ENCODE data around the gene VPS26C. TPM values are rescaled to one million over a fixed set of nuclear protein-coding genes. Genes with fewer than 3 reads are reported as not detected.

Gene VPS26C
- total RNA-seq, 1 experiment from 2014 or later, result 46.2 TPM

- CTCF ChIA-PET, result no interaction called here
- Histone ChIP-seq H3K4me1 (replicated peaks; ENCODE audit: insufficient read depth) (no peaks in the 10 kb centered on the region), H4K20me1 (ENCODE audit: insufficient read depth) (no peaks in the 10 kb centered on the region), H3F3A (ENCODE audit: insufficient read depth, low read depth) (no peaks in the 10 kb centered on the region), H3K4me2 (no peak overlapping the region), H3K79me2 (ENCODE audit: low read depth) (no peaks in the 10 kb centered on the region), H3K27me3 (ENCODE audit: insufficient read depth, low read depth) (no peaks in the 10 kb centered on the region), H3K27ac (no peak overlapping the region), H2AFZ (no peak overlapping the region), H3K36me3 (ENCODE audit: low read depth) (no peaks in the 10 kb centered on the region), H3K4me3 (no peak overlapping the region), H3K9me2 (ENCODE audit: insufficient read depth) (no peaks in the 10 kb centered on the region), H3K9me3 (ENCODE audit: insufficient read depth, low read depth) (no peaks in the 10 kb centered on the region)
- no peak for DNase-seq
- intact Hi-C loops (cut with micrococcal nuclease; ENCODE audit: unreplicated experiment), result no loop called here
- POLR2A ChIA-PET (ENCODE audit: unreplicated experiment), result no interaction called here
- TF ChIP-seq EZH2 (IDR thresholded peaks at IDR 0.05; ENCODE audit: low read depth) (no peak), CTCF (conservative IDR thresholded peaks at IDR 0.05) (no peak)
- no TSS peak for BruUV-seq (replicated peaks)
Measured at GRCh38 chr21:37237764-37238163, 29.4 kb downstream of the VPS26C start.

GRCh38 chr21:37237346-37237745, 29.8 kb downstream of the VPS26C start:
- H3K79me2 ChIP-seq (ENCODE audit: low read depth), result no peaks in the 10 kb centered on the region
- TF ChIP-seq CTCF (conservative IDR thresholded peaks at IDR 0.05) (no peak), EZH2 (IDR thresholded peaks at IDR 0.05; ENCODE audit: low read depth) (no peak)
- H3K36me3 ChIP-seq (ENCODE audit: low read depth), result no peaks in the 10 kb centered on the region
- no peaks in the 10 kb centered on the region for H3K9me2 ChIP-seq (ENCODE audit: insufficient read depth)
- ChIA-PET CTCF (no interaction called here), POLR2A (ENCODE audit: unreplicated experiment) (no interaction called here)
- H3K27ac ChIP-seq, result no peak overlapping the region
- no peak overlapping the region for H3K4me3 ChIP-seq
- no TSS peak for BruUV-seq (replicated peaks)
- H3F3A ChIP-seq (ENCODE audit: insufficient read depth, low read depth), result no peaks in the 10 kb centered on the region
- H3K4me2 ChIP-seq, result no peak overlapping the region
- H3K4me1 ChIP-seq (replicated peaks; ENCODE audit: insufficient read depth), result no peaks in the 10 kb centered on the region
- DNase-seq, result no peak
- intact Hi-C loops (cut with micrococcal nuclease; ENCODE audit: unreplicated experiment), result no loop called here
- H2AFZ ChIP-seq, result no peak overlapping the region
- no peaks in the 10 kb centered on the region for H3K27me3 ChIP-seq (ENCODE audit: insufficient read depth, low read depth)
- no peaks in the 10 kb centered on the region for H3K9me3 ChIP-seq (ENCODE audit: insufficient read depth, low read depth)
- no peaks in the 10 kb centered on the region for H4K20me1 ChIP-seq (ENCODE audit: insufficient read depth)

- Histone ChIP-seq H3K4me2 (no peak overlapping the region), H3K4me1 (replicated peaks; ENCODE audit: insufficient read depth) (no peaks in the 10 kb centered on the region), H3K27ac (no peak overlapping the region), H3K79me2 (ENCODE audit: low read depth) (no peaks in the 10 kb centered on the region), H3K9me2 (ENCODE audit: insufficient read depth) (no peaks in the 10 kb centered on the region), H2AFZ (no peak overlapping the region), H3F3A (ENCODE audit: insufficient read depth, low read depth) (no peaks in the 10 kb centered on the region), H3K9me3 (ENCODE audit: insufficient read depth, low read depth) (no peaks in the 10 kb centered on the region), H3K4me3 (no peak overlapping the region), H3K36me3 (ENCODE audit: low read depth) (no peaks in the 10 kb centered on the region), H4K20me1 (ENCODE audit: insufficient read depth) (no peaks in the 10 kb centered on the region), H3K27me3 (ENCODE audit: insufficient read depth, low read depth) (no peaks in the 10 kb centered on the region)
- intact Hi-C loops (cut with micrococcal nuclease; ENCODE audit: unreplicated experiment), result no loop called here
- CTCF ChIA-PET, result no interaction called here
- no peak for TF ChIP-seq EZH2 (IDR thresholded peaks at IDR 0.05; ENCODE audit: low read depth)
- TF ChIP-seq CTCF (conservative IDR thresholded peaks at IDR 0.05), result no peak
- no TSS peak for BruUV-seq (replicated peaks)
- DNase-seq, result no peak
- POLR2A ChIA-PET (ENCODE audit: unreplicated experiment), result no interaction called here
Measured at GRCh38 chr21:37233551-37234146, 33.5 kb downstream of the VPS26C start.
